Raji (cell line): Measurements from ENCODE around the gene PAN2.

Source experiments
- POLR2A ChIP-seq: IDR thresholded peaks from 2 replicates; pipeline ENCODE4 v1.6.1; 2011; ENCODE audit warnings: low read depth, low read length, control low read depth; ENCODE audit not compliant: insufficient read depth

Gene PAN2

GRCh38 chr12:56326533-56326932 is 7.3 kb downstream of the PAN2 start:
- TF ChIP-seq POLR2A = no peak

GRCh38 chr12:56326126-56326525 is 7.7 kb downstream of the PAN2 start:
- no peak for TF ChIP-seq POLR2A

- TF ChIP-seq POLR2A = no peak
Measured at GRCh38 chr12:56324206-56324605, 9.6 kb downstream of the PAN2 start.

- TF ChIP-seq POLR2A = no peak
Measured at GRCh38 chr12:56321027-56321426, 12.8 kb downstream of the PAN2 start.

GRCh38 chr12:56317675-56318074 is 16.1 kb downstream of the PAN2 start:
- TF ChIP-seq POLR2A = no peak

- peak; percentile 93 for TF ChIP-seq POLR2A
Measured at GRCh38 chr12:56315622-56316473, 18.0 kb downstream of the PAN2 start, which contains the start of gene CNPY2. Gene CNPY2 (minus strand): TSS chr12:56315988. CDS start chr12:56315217, 771 bp downstream.

- TF ChIP-seq POLR2A = no peak
Measured at GRCh38 chr12:56315249-56315621, 18.6 kb downstream of the PAN2 start.

- TF ChIP-seq POLR2A = no peak
Measured at GRCh38 chr12:56311003-56311402, 22.8 kb downstream of the PAN2 start.

- TF ChIP-seq POLR2A = no peak
Measured at GRCh38 chr12:56308714-56309113, 25.1 kb downstream of the PAN2 start.

GRCh38 chr12:56307221-56307965 is 26.4 kb downstream of the PAN2 start:
- TF ChIP-seq POLR2A = no peak

- no peak for TF ChIP-seq POLR2A
Measured at GRCh38 chr12:56304872-56305590, 28.8 kb downstream of the PAN2 start.

GRCh38 chr12:56304276-56304675 is 29.5 kb downstream of the PAN2 start:
- TF ChIP-seq POLR2A = no peak

GRCh38 chr12:56300644-56301464 is 32.9 kb downstream of the PAN2 start:
- TF ChIP-seq POLR2A = no peak

GRCh38 chr12:56299853-56300643 is 33.8 kb downstream of the PAN2 start, which contains the start of gene CS:
Gene CS (minus strand): TSS chr12:56300330. CDS start chr12:56300201, 129 bp downstream.
- peak; percentile 66 for TF ChIP-seq POLR2A
